ENCODE data around the gene TIGD6.

GRCh38 chr5:150024346-150024984 is 24.0 kb upstream of the TIGD6 start:
- TF ChIP-seq POLR2AphosphoS5 (IDR thresholded peaks at IDR 0.05; ENCODE audit: low read depth, low read length) (no peak), EZH2phosphoT487 (IDR thresholded peaks at IDR 0.05; ENCODE audit: borderline replicate concordance) (no peak), ZNF274 (IDR thresholded peaks at IDR 0.05; ENCODE audit: low read depth, low read length) (no peak), POLR2A (IDR thresholded peaks at IDR 0.05; ENCODE audit: borderline replicate concordance, extremely low read depth, insufficient read depth, insufficient read length) (no peak), SIN3A (IDR thresholded peaks at IDR 0.05; ENCODE audit: low read depth) (no peak), YY1 (IDR thresholded peaks at IDR 0.05; ENCODE audit: extremely low read depth, insufficient replicate concordance, low read depth, low read length) (no peak), EZH2 (IDR thresholded peaks at IDR 0.05) (no peak), ZFX (IDR thresholded peaks at IDR 0.05) (no peak)
- TF ChIP-seq, protein P1, sequence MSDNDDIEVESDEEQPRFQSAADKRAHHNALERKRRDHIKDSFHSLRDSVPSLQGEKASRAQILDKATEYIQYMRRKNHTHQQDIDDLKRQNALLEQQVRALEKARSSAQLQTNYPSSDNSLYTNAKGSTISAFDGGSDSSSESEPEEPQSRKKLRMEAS (IDR thresholded peaks at IDR 0.05) = no peak
- TF ChIP-seq, protein P2, sequence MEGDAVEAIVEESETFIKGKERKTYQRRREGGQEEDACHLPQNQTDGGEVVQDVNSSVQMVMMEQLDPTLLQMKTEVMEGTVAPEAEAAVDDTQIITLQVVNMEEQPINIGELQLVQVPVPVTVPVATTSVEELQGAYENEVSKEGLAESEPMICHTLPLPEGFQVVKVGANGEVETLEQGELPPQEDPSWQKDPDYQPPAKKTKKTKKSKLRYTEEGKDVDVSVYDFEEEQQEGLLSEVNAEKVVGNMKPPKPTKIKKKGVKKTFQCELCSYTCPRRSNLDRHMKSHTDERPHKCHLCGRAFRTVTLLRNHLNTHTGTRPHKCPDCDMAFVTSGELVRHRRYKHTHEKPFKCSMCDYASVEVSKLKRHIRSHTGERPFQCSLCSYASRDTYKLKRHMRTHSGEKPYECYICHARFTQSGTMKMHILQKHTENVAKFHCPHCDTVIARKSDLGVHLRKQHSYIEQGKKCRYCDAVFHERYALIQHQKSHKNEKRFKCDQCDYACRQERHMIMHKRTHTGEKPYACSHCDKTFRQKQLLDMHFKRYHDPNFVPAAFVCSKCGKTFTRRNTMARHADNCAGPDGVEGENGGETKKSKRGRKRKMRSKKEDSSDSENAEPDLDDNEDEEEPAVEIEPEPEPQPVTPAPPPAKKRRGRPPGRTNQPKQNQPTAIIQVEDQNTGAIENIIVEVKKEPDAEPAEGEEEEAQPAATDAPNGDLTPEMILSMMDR (IDR thresholded peaks at IDR 0.05 in 2 of 3, conservative IDR thresholded peaks at IDR 0.05 in 1 of 3; ENCODE audit: borderline replicate concordance in 1 of 3, insufficient read depth in 1 of 3, low read depth in 2 of 3, low read length in 2 of 3) = no peak

Measured in HCT116 (cell line).